Stimulated activated CD4-positive, alpha-beta T cell treated with anti-CD3 and anti-CD28 coated beads, Interleukin-1b, Interleukin-23, amount 100 ng/mL, for 24 hours (primary cell): ENCODE results near the gene UBE2F.
"Not testable (repeated sequence)": the region's sequence is repeated elsewhere in the genome, so short reads cannot be mapped to it uniquely, and the experiment has no call there.

Experiments used
- DNase-seq, 4 experiments: peaks; one replicate each; pipeline ENCODE4 v3.0.0-alpha.2; 2020; ENCODE audit warnings: low read depth in 4 of 4, low spot score in 1 of 4

UBE2F gene

GRCh38 chr2:238042090-238042489 lies 75.3 kb downstream of the UBE2F start:
- no peak for DNase-seq

- no peak for DNase-seq
These were observed 76.2 kb downstream of the UBE2F start for GRCh38 chr2:238042849-238043584.

- DNase-seq, result no peak
These were observed 77.0 kb downstream of the UBE2F start for GRCh38 chr2:238043851-238044250.

- DNase-seq, result no peak
These were observed 78.8 kb downstream of the UBE2F start for GRCh38 chr2:238045575-238045974.

GRCh38 chr2:238046725-238047270 lies 80.0 kb downstream of the UBE2F start:
- no peak for DNase-seq

GRCh38 chr2:238053191-238053776 lies 86.5 kb downstream of the UBE2F start:
- DNase-seq, result no peak

GRCh38 chr2:238055841-238056240 lies 89.0 kb downstream of the UBE2F start:
- DNase-seq, result no peak

GRCh38 chr2:238057696-238058575 lies 91.1 kb downstream of the UBE2F start:
- DNase-seq, result not testable (repeated sequence)

- no peak for DNase-seq
These were observed 92.7 kb downstream of the UBE2F start for GRCh38 chr2:238059505-238059904.

GRCh38 chr2:238060096-238060541 lies 93.3 kb downstream of the UBE2F start:
- no peak for DNase-seq

- DNase-seq, result peak; percentile 88 to 97 (median 92)
These were observed 93.9 kb downstream of the UBE2F start, which contains the start of gene SCLY for GRCh38 chr2:238060542-238061314. Gene SCLY (plus strand): TSS chr2:238061001. CDS start chr2:238061055, 54 bp downstream.

GRCh38 chr2:238061315-238062202 lies 94.7 kb downstream of the UBE2F start:
- peak in 3 of 4 experiments; percentile 4 to 25 (median 14) for DNase-seq

- no peak for DNase-seq
These were observed 96.8 kb downstream of the UBE2F start for GRCh38 chr2:238063414-238064189.

- no peak for DNase-seq
These were observed 97.6 kb downstream of the UBE2F start for GRCh38 chr2:238064376-238064775.

GRCh38 chr2:238065071-238065846 lies 98.4 kb downstream of the UBE2F start:
- no peak for DNase-seq

GRCh38 chr2:238066218-238066617 lies 99.4 kb downstream of the UBE2F start:
- DNase-seq, result no peak

- peak in 3 of 4 experiments; percentile 7 to 21 (median 13) for DNase-seq
These were observed 99.9 kb downstream of the UBE2F start for GRCh38 chr2:238066718-238067117.

- DNase-seq, result no peak
These were observed 101.1 kb downstream of the UBE2F start for GRCh38 chr2:238067939-238068338.
